ENCODE data around the gene SDK1.

Gene SDK1

GRCh38 chr7:4065190-4065589 lies 764.1 kb downstream of the SDK1 start:
- DNase-seq (ENCODE audit: extremely low read depth, low read depth): no peak
- TF ChIP-seq CTCF (IDR thresholded peaks at IDR 0.05; ENCODE audit: low read depth, low read length): no peak

GRCh38 chr7:4066206-4066605 lies 765.2 kb downstream of the SDK1 start:
- no peak for TF ChIP-seq CTCF (IDR thresholded peaks at IDR 0.05; ENCODE audit: low read depth, low read length)
- no peak for DNase-seq (ENCODE audit: extremely low read depth, low read depth)

DNA sequence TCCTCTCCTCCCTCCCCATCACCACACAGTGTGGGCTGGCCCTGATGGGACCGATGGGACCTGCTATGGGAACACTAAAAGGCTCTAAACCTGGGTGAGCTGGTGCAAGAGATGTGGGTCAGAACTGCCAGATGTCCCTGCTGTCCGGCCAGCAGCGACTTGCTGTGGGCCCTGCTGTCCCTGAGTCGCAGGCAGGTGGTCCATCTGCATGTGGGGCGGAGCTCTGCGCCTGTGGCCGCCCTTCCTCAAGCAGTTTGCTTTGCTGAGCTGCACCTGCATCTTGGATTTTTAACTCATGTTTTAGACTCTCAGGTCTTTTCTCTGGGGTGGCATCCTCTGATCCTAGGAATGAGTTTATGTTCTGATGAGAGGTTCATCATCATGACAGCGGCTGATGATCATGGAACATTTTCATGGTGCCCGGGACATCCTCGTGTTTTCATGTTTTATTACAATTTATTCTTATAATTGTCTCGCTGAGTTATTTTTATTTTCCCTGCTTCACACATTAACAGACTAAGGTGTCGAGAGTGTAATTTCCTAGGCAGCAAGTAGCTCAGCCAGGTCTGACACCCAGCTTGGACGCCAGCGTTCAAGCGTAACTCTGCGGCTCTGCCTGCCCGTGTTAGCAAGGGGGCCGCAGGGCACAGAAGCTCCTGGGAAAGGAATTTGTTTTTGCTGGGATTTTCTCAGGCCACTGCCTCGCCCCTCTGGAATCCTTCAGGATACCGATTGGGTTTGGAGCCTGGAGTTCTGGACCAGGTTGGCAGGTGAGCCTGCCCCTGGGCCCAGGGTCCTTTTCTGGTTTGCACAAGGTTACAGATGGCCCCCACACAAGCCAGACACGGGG lies 765.8 kb downstream of the SDK1 start:
- TF ChIP-seq CTCF (IDR thresholded peaks at IDR 0.05; ENCODE audit: low read depth, low read length): no peak
- DNase-seq (ENCODE audit: extremely low read depth, low read depth): no peak

DNA sequence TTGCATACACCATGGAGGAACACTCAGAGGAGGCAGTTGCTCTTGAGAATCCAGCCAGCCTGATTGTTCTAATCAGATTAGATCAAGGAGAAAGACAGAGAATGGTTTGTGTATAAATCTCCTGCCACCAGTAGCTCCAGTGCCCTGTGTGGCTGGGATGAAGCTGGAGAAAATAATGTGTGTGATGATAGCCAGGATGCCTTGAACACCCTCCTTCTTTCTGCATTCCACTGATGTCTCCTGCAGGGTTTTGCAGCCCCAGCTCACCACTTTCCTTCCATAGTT lies 766.4 kb downstream of the SDK1 start:
- DNase-seq (ENCODE audit: extremely low read depth, low read depth): no peak
- TF ChIP-seq CTCF (IDR thresholded peaks at IDR 0.05; ENCODE audit: low read depth, low read length): no peak

DNA sequence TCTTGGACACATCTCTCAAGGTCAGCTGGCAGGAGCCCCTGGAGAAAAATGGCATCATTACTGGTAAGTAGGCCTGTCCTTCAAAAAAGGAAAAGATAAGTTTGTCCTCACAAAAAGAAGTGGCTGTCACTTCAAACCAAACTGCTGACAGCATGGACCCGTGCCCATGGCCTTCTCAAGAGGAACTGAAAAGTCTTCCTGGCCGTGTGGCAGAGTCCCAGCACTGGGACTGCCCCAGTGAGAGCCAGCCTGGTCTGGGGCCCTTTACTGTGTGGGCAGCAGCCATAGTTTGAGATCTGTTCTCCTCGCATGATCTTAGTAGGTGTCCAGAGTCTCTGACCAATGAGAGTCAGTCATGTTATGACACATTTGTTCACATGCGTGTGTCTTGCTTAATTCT lies 766.8 kb downstream of the SDK1 start:
- no peak for TF ChIP-seq CTCF (IDR thresholded peaks at IDR 0.05; ENCODE audit: low read depth, low read length)
- no peak for DNase-seq (ENCODE audit: extremely low read depth, low read depth)

DNA sequence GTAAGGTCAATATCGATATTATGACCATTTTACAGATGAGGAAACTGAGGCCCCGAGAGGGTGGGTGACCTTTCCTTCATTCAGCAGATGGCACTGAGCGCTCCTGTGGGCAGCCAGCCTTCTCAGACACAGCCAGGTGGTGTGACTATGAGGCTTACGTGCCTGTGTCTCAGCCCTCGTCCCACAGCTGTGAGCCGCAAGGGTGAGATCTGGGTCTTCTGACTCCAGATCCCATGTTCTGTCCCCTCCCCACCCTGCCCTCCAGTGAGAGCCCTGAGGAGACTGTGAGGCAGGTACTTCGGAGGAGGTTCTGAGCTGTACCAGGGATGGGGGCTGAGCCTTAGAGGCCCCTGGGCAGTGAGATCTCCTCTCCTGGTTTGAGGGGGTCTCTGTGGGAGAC lies 767.2 kb downstream of the SDK1 start:
- no peak for DNase-seq (ENCODE audit: extremely low read depth, low read depth)
- no peak for TF ChIP-seq CTCF (IDR thresholded peaks at IDR 0.05; ENCODE audit: low read depth, low read length)

DNA sequence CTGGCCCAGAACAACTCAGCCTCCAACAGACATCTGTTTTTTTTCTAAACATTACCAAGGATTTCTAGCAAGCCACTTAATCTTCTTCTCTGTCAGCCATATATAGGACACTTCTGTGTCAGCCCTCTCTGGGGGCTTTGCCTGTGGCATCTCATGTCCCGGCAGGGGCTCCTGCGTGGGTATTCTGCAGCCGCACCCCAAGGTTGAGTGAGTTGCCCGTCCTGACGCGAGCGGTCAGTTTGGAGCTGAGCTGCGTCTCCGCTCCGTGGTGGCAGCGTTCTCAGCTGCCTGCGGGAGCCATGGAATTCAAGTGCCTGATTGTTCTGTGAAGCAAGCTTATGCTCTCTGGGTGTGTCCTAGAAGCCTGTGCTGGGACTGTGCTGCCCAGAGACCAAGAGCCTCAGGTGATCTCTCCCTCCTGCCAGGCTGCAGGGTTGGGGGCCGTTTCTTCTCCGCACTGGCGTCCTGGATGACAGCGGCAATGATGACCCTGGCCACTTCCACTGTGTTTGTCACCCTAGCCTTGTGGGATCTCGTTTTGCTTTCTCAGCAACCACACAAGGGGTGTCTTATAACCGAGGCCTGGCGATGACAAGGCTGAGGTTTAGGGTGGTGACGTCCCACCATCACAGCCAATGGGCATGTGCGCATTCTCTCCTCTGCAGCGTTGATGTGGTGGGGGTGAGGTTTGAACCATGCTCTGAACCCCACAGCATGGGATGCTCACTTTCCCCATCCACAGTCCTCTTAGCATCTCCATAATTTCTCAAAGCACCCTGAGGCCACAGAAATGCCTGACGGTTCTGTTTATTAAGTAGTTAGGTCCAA lies 768.4 kb downstream of the SDK1 start:
- TF ChIP-seq CTCF (IDR thresholded peaks at IDR 0.05; ENCODE audit: low read depth, low read length): no peak
- no peak for DNase-seq (ENCODE audit: extremely low read depth, low read depth)
